ENCODE results near the gene APRT. TPM values are rescaled to one million over a fixed set of nuclear protein-coding genes. Genes with fewer than 3 reads are reported as not detected.

The APRT gene
- total and polyA plus RNA-seq, 10 of the 15 experiments (the other 5 are each of a cell fraction or from before 2014, with no cell fraction given): 30.6 to 495 (median 166) TPM

- TF ChIP-seq REST (IDR thresholded peaks at IDR 0.05; ENCODE audit: low read depth, low read length) (no peak), SP1 (IDR thresholded peaks at IDR 0.05; ENCODE audit: low read depth, low read length) (no peak)
Observed at GRCh38 chr16:88843256-88843655, 31.5 kb upstream of the APRT start (continued).

GRCh38 chr16:88842806-88843205 is 31.1 kb upstream of the APRT start:
- ChIA-PET RAD21 (ENCODE audit: unreplicated experiment) (no interaction called here), POLR2A (interaction anchor here (0.6 kb wide), 1 partner anchor 11 kb away, joined by 7 read pairs; no protein-coding TSS in a partner anchor), CTCF (no interaction called here), SMC1A (ENCODE audit: uncharacterized antibody, unreplicated experiment) (no interaction called here)
- no peaks in the 10 kb centered on the region for H4K20me1 ChIP-seq (ENCODE audit: control insufficient read depth, insufficient read depth)
- no peak for ATAC-seq
- H3K9ac ChIP-seq (ENCODE audit: control insufficient read depth, insufficient read depth, low read length): no peak overlapping the region
- H3K27ac ChIP-seq (ENCODE audit: control insufficient read depth, insufficient read depth): no peak overlapping the region
- H3K79me2 ChIP-seq (ENCODE audit: control insufficient read depth, insufficient read depth, low read length): no peaks in the 10 kb centered on the region
- no peaks in the 10 kb centered on the region for H3K27me3 ChIP-seq (replicated peaks in 1 of 2; ENCODE audit: control insufficient read depth in 2 of 2, insufficient read depth in 2 of 2, low read length in 1 of 2)
- H3K4me1 ChIP-seq (ENCODE audit: control insufficient read depth, insufficient read depth, low read length): no peaks in the 10 kb centered on the region
- DNase-seq (ENCODE audit: low read depth, low spot score): no peak
- no peak overlapping the region for H2AFZ ChIP-seq (ENCODE audit: control insufficient read depth, low read depth, low read length)
- no TSS peak for BruUV-seq (replicated peaks)
- no peak for FAIRE-seq
- H3K4me3 ChIP-seq: no peak overlapping the region
- in situ Hi-C loops (cut with MboI) (no loop called here), intact Hi-C loops (cut with micrococcal nuclease; ENCODE audit: unreplicated experiment) (no loop called here)
- H3K9me3 ChIP-seq (replicated peaks; ENCODE audit: control insufficient read depth, insufficient read depth, low read length): no peaks in the 10 kb centered on the region
- no peak overlapping the region for H3K4me2 ChIP-seq (ENCODE audit: control insufficient read depth, insufficient read depth)
- WGBS (ENCODE audit: insufficient coverage, insufficient replicate concordance, low lambda C conversion rate, missing lambda C conversion rate): 95% methylated on average over 25 of the region's 25 CpGs
- no peaks in the 10 kb centered on the region; a peak in 1 of 4 replicates for H3K36me3 ChIP-seq (ENCODE audit: control insufficient read depth in 2 of 2, insufficient read depth in 2 of 2, low read length in 1 of 2)
- TF ChIP-seq EP300 (IDR thresholded peaks at IDR 0.05; ENCODE audit: borderline replicate concordance in 1 of 2, control insufficient read depth in 1 of 2, low read depth in 2 of 2, low read length in 2 of 2) (no peak), YY1 (IDR thresholded peaks at IDR 0.05; ENCODE audit: low read depth, low read length) (no peak), ATF7 (IDR thresholded peaks at IDR 0.05; ENCODE audit: low read depth) (no peak), NBN (IDR thresholded peaks at IDR 0.05) (no peak), ZNF217 (IDR thresholded peaks at IDR 0.05) (no peak), TCF12 (IDR thresholded peaks at IDR 0.05; ENCODE audit: low read depth, low read length) (no peak), ZSCAN29 (IDR thresholded peaks at IDR 0.05) (no peak), BACH1 (IDR thresholded peaks at IDR 0.05; ENCODE audit: borderline replicate concordance) (no peak), CEBPZ (IDR thresholded peaks at IDR 0.05; ENCODE audit: low read depth, low read length) (no peak), SMARCA5 (IDR thresholded peaks at IDR 0.05) (no peak), ZBTB11 (CRISPR knock-in tag; IDR thresholded peaks at IDR 0.05) (no peak), ZNF384 (IDR thresholded peaks at IDR 0.05; ENCODE audit: borderline replicate concordance, low read depth, low read length) (no peak)

Data from GM12878 (cell line).